SK-N-SH (cell line): Measurements from ENCODE around the gene SOAT2. TPM values are rescaled to one million over a fixed set of nuclear protein-coding genes. Genes with fewer than 3 reads are reported as not detected.
A peak's percentile ranks its signal among the peaks of the same experiment; 100 is the strongest.

Source experiments
- CTCF ChIA-PET: fragments of 300-600, 350-600 bp; formaldehyde crosslinking; extraction: SDS; loops from one replicate; lab custom pipeline; 2021; lab: Yijun Ruan, JAX
- POLR2A ChIA-PET: fragments of 350-600 bp; sonication (Branson Sonifier 250); formaldehyde crosslinking; extraction: SDS; loops from one replicate; lab custom pipeline; 2020; ENCODE audit warnings: antibody characterized with exemption, inconsistent platforms; lab: Yijun Ruan, JAX
- DNase-seq: peaks from one replicate; pipeline ENCODE4 v3.0.0; 2012
- H2AFZ ChIP-seq: fragments of 200-600 bp; sonication (generic); 2 replicates; pipeline ENCODE4 v1.8.1; 2016; ENCODE audit warnings: antibody characterized with exemption, mild to moderate bottlenecking, low read depth
- H3F3A ChIP-seq: fragments of 200-600 bp; sonication (generic); replicated peaks from 2 replicates; pipeline ENCODE3; 2016; ENCODE audit warnings: antibody characterized with exemption, mild to moderate bottlenecking; ENCODE audit not compliant: insufficient read depth
- H3K27ac ChIP-seq, 2 experiments: fragments of 200-500 bp in 1 of 2; fragments of 200-600 bp in 1 of 2; sonication (Bioruptor generic) in 1 of 2; sonication (generic), shearing (Covaris generic) in 1 of 2; 2 replicates each; pipeline versions ENCODE4 v1.5.1 to v1.6.1; 2014 to 2016; ENCODE audit warnings: low read depth in 2 of 2, inconsistent platforms in 1 of 2, low read length in 1 of 2, mild to moderate bottlenecking in 1 of 2, mixed read lengths in 1 of 2
- H3K27me3 ChIP-seq: fragments of 200-600 bp; sonication (generic), shearing (Covaris generic); 2 replicates; pipeline ENCODE4 v1.6.1; 2016; ENCODE audit warnings: mixed run types; ENCODE audit not compliant: insufficient read depth
- H3K36me3 ChIP-seq, 2 experiments: fragments of 200-500 bp in 1 of 2; fragments of 200-600 bp in 1 of 2; sonication (Bioruptor generic) in 1 of 2; sonication (generic) in 1 of 2; replicated peaks in 1 of 2; 2 replicates each; pipeline versions ENCODE3 to v1.5.1; 2014 to 2016; ENCODE audit warnings: low read length in 1 of 2, mild to moderate bottlenecking in 1 of 2; ENCODE audit not compliant: insufficient read depth in 2 of 2, control insufficient read depth in 1 of 2
- H3K4me1 ChIP-seq, 2 experiments: fragments of 200-500 bp in 1 of 2; fragments of 200-600 bp in 1 of 2; sonication (Bioruptor generic) in 1 of 2; sonication (generic), shearing (Covaris generic) in 1 of 2; 2 replicates each; pipeline versions ENCODE4 v1.5.1 to v1.6.1; 2014 to 2016; ENCODE audit warnings: low read depth in 1 of 2, low read length in 1 of 2, mixed run types in 1 of 2; ENCODE audit not compliant: insufficient read depth in 2 of 2, control insufficient read depth in 1 of 2
- H3K4me2 ChIP-seq: fragments of 200-600 bp; sonication (generic), shearing (Covaris generic); 2 replicates; pipeline ENCODE4 v1.6.1; 2017; ENCODE audit warnings: mixed run types
- H3K4me3 ChIP-seq, 2 experiments: fragments of 200-500 bp in 1 of 2; fragments of 200-600 bp in 1 of 2; sonication (Bioruptor generic) in 1 of 2; sonication (generic), shearing (Covaris generic) in 1 of 2; 2 replicates each; pipeline versions ENCODE4 v1.5.1 to v1.8.1; 2014 to 2016; ENCODE audit warnings: low read depth in 2 of 2, inconsistent platforms in 1 of 2, low read length in 1 of 2, mild to moderate bottlenecking in 1 of 2, mixed read lengths in 1 of 2, moderate library complexity in 1 of 2
- H3K79me2 ChIP-seq: fragments of 200-600 bp; sonication (generic); 2 replicates; pipeline ENCODE4 v1.8.1; 2017; ENCODE audit warnings: mild to moderate bottlenecking; ENCODE audit not compliant: insufficient read depth
- H3K9ac ChIP-seq: fragments of 200-600 bp; sonication (generic); 2 replicates; pipeline ENCODE4 v1.6.1; 2017; ENCODE audit warnings: mixed run types
- H3K9me2 ChIP-seq: fragments of 200-600 bp; sonication (generic); 2 replicates; pipeline ENCODE4 v1.6.1; 2017; ENCODE audit warnings: mixed run types
- H3K9me3 ChIP-seq: fragments of 200-600 bp; sonication (generic); 2 replicates; pipeline ENCODE4 v1.6.1; 2017; ENCODE audit warnings: mixed run types, mild to moderate bottlenecking, moderate library complexity
- H4K20me1 ChIP-seq: fragments of 200-600 bp; sonication (generic); 2 replicates; pipeline ENCODE4 v1.6.1; 2017; ENCODE audit warnings: mild to moderate bottlenecking, mixed run types; ENCODE audit not compliant: insufficient read depth
- EZH2phosphoT487 ChIP-seq: fragments of 200-600 bp; sonication (generic); IDR thresholded peaks from 2 replicates; pipeline ENCODE4 v1.6.1; 2017; ENCODE audit warnings: low read depth, mixed run types, mild to moderate bottlenecking, antibody characterized with exemption, moderate library complexity, borderline replicate concordance
- FOSL2 ChIP-seq: IDR thresholded peaks from 2 replicates; pipeline ENCODE4 v1.4.0; 2012; ENCODE audit warnings: low read depth, mild to moderate bottlenecking, moderate library complexity, borderline replicate concordance
- GABPA ChIP-seq: IDR thresholded peaks from 2 replicates; pipeline ENCODE4 v1.4.0; 2012; ENCODE audit warnings: low read depth, mild to moderate bottlenecking
- MAX ChIP-seq: IDR thresholded peaks from 2 replicates; pipeline ENCODE4 v1.4.0; 2012; ENCODE audit warnings: low read depth
- NRF1 ChIP-seq: IDR thresholded peaks from 2 replicates; pipeline ENCODE4 v1.6.1; 2012; ENCODE audit warnings: low read depth, mild to moderate bottlenecking, low read length
- RAD21 ChIP-seq: IDR thresholded peaks from 2 replicates; pipeline ENCODE4 v1.6.1; 2012; ENCODE audit warnings: mild to moderate bottlenecking, low read length
- RCOR1 ChIP-seq: fragments of 150-350 bp; IDR thresholded peaks from 2 replicates; pipeline ENCODE4 v1.6.1; 2017; ENCODE audit warnings: antibody characterized with exemption, low read length
- RXRA ChIP-seq: IDR thresholded peaks from 2 replicates; pipeline ENCODE4 v1.4.0; 2012; ENCODE audit warnings: low read depth, mild to moderate bottlenecking, borderline replicate concordance
- TEAD4 ChIP-seq: IDR thresholded peaks from 2 replicates; pipeline ENCODE4 v1.4.0; 2012; ENCODE audit warnings: mild to moderate bottlenecking, borderline replicate concordance; ENCODE audit not compliant: insufficient read depth
- YY1 ChIP-seq: IDR thresholded peaks from 2 replicates; pipeline ENCODE4 v1.4.0; 2012; ENCODE audit warnings: low read depth, mild to moderate bottlenecking
- WGBS: methylation state at CpG from one replicate; pipeline ENCODE4 v1.1.6; 2017; ENCODE audit warnings: low lambda C conversion rate; 5-methylcytosine and 5-hydroxymethylcytosine counted together
- polyA plus RNA-seq, 3 experiments: library from polyadenylated mRNA; depleted of rRNA; stranded (reverse); fragments of >200 nt; gene quantifications; 2 replicates each; pipeline ENCODE4 v1.2.3, GENCODE V29; 2012
- TF ChIP-seq, protein P1 (sequence below): IDR thresholded peaks from 2 replicates; pipeline ENCODE4 v1.4.0; 2012; ENCODE audit warnings: low read depth, borderline replicate concordance

The SOAT2 gene
- polyA plus RNA-seq, 1 of the 3 experiments (the other 2 are of a cell fraction) = 0.18 TPM

GRCh38 chr12:53170215-53170614 lies 66.9 kb downstream of the SOAT2 start:
- H2AFZ ChIP-seq = no peak overlapping the region
- H3K9me2 ChIP-seq = no peaks in the 10 kb centered on the region
- no peaks in the 10 kb centered on the region for H3K79me2 ChIP-seq
- TF ChIP-seq EZH2phosphoT487 = no peak
- no peak for TF ChIP-seq YY1
- TF ChIP-seq GABPA = no peak
- TF ChIP-seq RXRA = no peak
- TF ChIP-seq NRF1 = no peak
- TF ChIP-seq RAD21 = no peak
- TF ChIP-seq, all 33 proteins: peak for 0
- CTCF ChIA-PET = interaction anchor here (0.7 to 23.1 kb wide), 4 partner anchors 9 to 26 kb away, joined by 3 to 272 read pairs (median 22); no protein-coding TSS in a partner anchor
- no peaks in the 10 kb centered on the region for H4K20me1 ChIP-seq
- POLR2A ChIA-PET = no interaction called here
- H3K4me1 ChIP-seq = peaks cover 11 to 17% of the 10 kb centered on the region in 2 experiments; a peak in 2 of 4 replicates
- no peak for DNase-seq
- 98% methylated on average over 8 of the region's 8 CpGs for WGBS
- H3K27ac ChIP-seq = no peak overlapping the region
- H3K4me3 ChIP-seq = no peak overlapping the region
- H3K36me3 ChIP-seq = no peaks in the 10 kb centered on the region
- H3K4me2 ChIP-seq = no peak overlapping the region
- peaks cover 6% of the 10 kb centered on the region for H3F3A ChIP-seq
- H3K27me3 ChIP-seq = no peaks in the 10 kb centered on the region
- H3K9me3 ChIP-seq = no peaks in the 10 kb centered on the region
- no peak overlapping the region for H3K9ac ChIP-seq

- Histone ChIP-seq H2AFZ (no peak overlapping the region), H3K4me1 (peaks cover 15 to 17% of the 10 kb centered on the region in 2 experiments; a peak in 2 of 4 replicates), H3K9me2 (no peaks in the 10 kb centered on the region), H3K79me2 (no peaks in the 10 kb centered on the region), H3K36me3 (no peaks in the 10 kb centered on the region), H3K4me3 (no peak overlapping the region), H3K27ac (peak overlapping the region in 1 of 2 experiments; percentile 34; a peak in 1 of 4 replicates), H3K9me3 (no peaks in the 10 kb centered on the region), H4K20me1 (no peaks in the 10 kb centered on the region), H3K27me3 (no peaks in the 10 kb centered on the region), H3K4me2 (peak overlapping the region; percentile 18; the same call in 1 of the 2 replicates), H3K9ac (no peak overlapping the region), H3F3A (peaks cover 12% of the 10 kb centered on the region)
- ChIA-PET CTCF (interaction anchor here (0.6 to 23.1 kb wide), 7 partner anchors 10 to 122 kb away, joined by 3 to 272 read pairs (median 3); no protein-coding TSS in a partner anchor), POLR2A (no interaction called here)
- DNase-seq = no peak
- no peak for TF ChIP-seq FOSL2
- TF ChIP-seq, protein P1, sequence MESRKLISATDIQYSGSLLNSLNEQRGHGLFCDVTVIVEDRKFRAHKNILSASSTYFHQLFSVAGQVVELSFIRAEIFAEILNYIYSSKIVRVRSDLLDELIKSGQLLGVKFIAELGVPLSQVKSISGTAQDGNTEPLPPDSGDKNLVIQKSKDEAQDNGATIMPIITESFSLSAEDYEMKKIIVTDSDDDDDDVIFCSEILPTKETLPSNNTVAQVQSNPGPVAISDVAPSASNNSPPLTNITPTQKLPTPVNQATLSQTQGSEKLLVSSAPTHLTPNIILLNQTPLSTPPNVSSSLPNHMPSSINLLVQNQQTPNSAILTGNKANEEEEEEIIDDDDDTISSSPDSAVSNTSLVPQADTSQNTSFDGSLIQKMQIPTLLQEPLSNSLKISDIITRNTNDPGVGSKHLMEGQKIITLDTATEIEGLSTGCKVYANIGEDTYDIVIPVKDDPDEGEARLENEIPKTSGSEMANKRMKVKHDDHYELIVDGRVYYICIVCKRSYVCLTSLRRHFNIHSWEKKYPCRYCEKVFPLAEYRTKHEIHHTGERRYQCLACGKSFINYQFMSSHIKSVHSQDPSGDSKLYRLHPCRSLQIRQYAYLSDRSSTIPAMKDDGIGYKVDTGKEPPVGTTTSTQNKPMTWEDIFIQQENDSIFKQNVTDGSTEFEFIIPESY = no peak
- TF ChIP-seq RCOR1 = no peak
- TF ChIP-seq MAX = no peak
- no peak for TF ChIP-seq TEAD4
- 81% methylated on average over 13 of the region's 14 CpGs for WGBS
These were observed 67.8 kb downstream of the SOAT2 start for GRCh38 chr12:53170876-53171724.
